SU-DHL-6 (cell line): ENCODE results near the gene SLC1A1.

ENCODE experiments used
- H2AFZ ChIP-seq: fragments of 200-600 bp; sonication (generic); 2 replicates; pipeline ENCODE4 v1.6.1; 2014; ENCODE audit warnings: low read depth, mild to moderate bottlenecking, moderate library complexity, mixed read lengths, antibody characterized with exemption, low read length; ENCODE audit not compliant: severe bottlenecking
- H3F3A ChIP-seq: fragments of 200-600 bp; shearing (Covaris generic); 2 replicates; pipeline ENCODE4 v1.6.0; 2016; ENCODE audit warnings: antibody characterized with exemption, mild to moderate bottlenecking; ENCODE audit not compliant: insufficient read depth
- H3K27ac ChIP-seq: fragments of 200-600 bp; sonication (generic); 2 replicates; pipeline ENCODE4 v1.5.1; 2016; ENCODE audit warnings: low read depth, mild to moderate bottlenecking, low read length, moderate library complexity, mixed read lengths
- H3K27me3 ChIP-seq: fragments of 200-600 bp; sonication (generic), shearing (Covaris generic); 2 replicates; pipeline ENCODE4 v1.6.0; 2014; ENCODE audit warnings: mild to moderate bottlenecking, low read length
- H3K36me3 ChIP-seq: fragments of 200-600 bp; sonication (generic); 2 replicates; pipeline ENCODE4 v1.6.1; 2014; ENCODE audit warnings: mild to moderate bottlenecking, low read length, mixed read lengths
- H3K4me2 ChIP-seq: fragments of 300-600, 200-600 bp; shearing (Covaris generic), sonication (generic); 2 replicates; pipeline ENCODE4 v1.6.0; 2014; ENCODE audit warnings: low read length, low read depth, mild to moderate bottlenecking; ENCODE audit not compliant: poor library complexity, severe bottlenecking
- H3K4me3 ChIP-seq: fragments of 200-600 bp; sonication (generic); 2 replicates; pipeline ENCODE4 v1.5.1; 2014; ENCODE audit warnings: antibody characterized with exemption, low read length, mild to moderate bottlenecking, mixed read lengths; ENCODE audit not compliant: insufficient read depth, poor library complexity, severe bottlenecking
- H3K79me2 ChIP-seq: fragments of 200-600 bp; sonication (generic); 2 replicates; pipeline ENCODE4 v1.6.1; 2014; ENCODE audit warnings: mild to moderate bottlenecking, low read length, moderate library complexity; ENCODE audit not compliant: insufficient read depth
- H3K9ac ChIP-seq: fragments of 200-600 bp; sonication (generic); 2 replicates; pipeline ENCODE4 v1.7.0; 2014; ENCODE audit warnings: mild to moderate bottlenecking, low read length
- H3K9me2 ChIP-seq: fragments of 200-600 bp; sonication (generic); replicated peaks from 2 replicates; pipeline ENCODE4 v1.6.1; 2014; ENCODE audit warnings: low read length; ENCODE audit not compliant: insufficient read depth
- H3K9me3 ChIP-seq: fragments of 200-600 bp; sonication (generic); 2 replicates; pipeline ENCODE4 v1.6.1; 2014; ENCODE audit warnings: low read length, mixed read lengths; ENCODE audit not compliant: insufficient read depth
- H4K20me1 ChIP-seq: fragments of 200-600 bp; sonication (generic); 2 replicates; pipeline ENCODE4 v1.6.1; 2014; ENCODE audit warnings: low read depth, mild to moderate bottlenecking, antibody characterized with exemption, low read length, moderate library complexity, mixed read lengths
- CTCF ChIP-seq: fragments of 200-600 bp; sonication (generic); IDR thresholded peaks from one replicate; pipeline ENCODE4 v1.5.1; 2017; ENCODE audit warnings: antibody characterized with exemption, mild to moderate bottlenecking, low read length, moderate library complexity; ENCODE audit not compliant: insufficient read depth, poor library complexity, severe bottlenecking
- EZH2phosphoT487 ChIP-seq: fragments of 200-600 bp; sonication (generic), shearing (Covaris generic); conservative IDR thresholded peaks from 2 replicates; pipeline ENCODE4 v1.6.1; 2018; ENCODE audit warnings: mild to moderate bottlenecking, antibody characterized with exemption, low read length, moderate library complexity, mixed read lengths

The SLC1A1 gene

GRCh38 chr9:4622016-4622415, 131.7 kb downstream of the SLC1A1 start:
- no peaks in the 10 kb centered on the region for H3K9me2 ChIP-seq
- no peak overlapping the region for H2AFZ ChIP-seq
- no peak overlapping the region for H3K4me3 ChIP-seq
- no peaks in the 10 kb centered on the region for H3K79me2 ChIP-seq
- H3K4me2 ChIP-seq = no peak overlapping the region
- no peaks in the 10 kb centered on the region for H3F3A ChIP-seq
- no peaks in the 10 kb centered on the region for H3K27me3 ChIP-seq
- no peaks in the 10 kb centered on the region for H4K20me1 ChIP-seq
- H3K9ac ChIP-seq = no peak overlapping the region
- H3K9me3 ChIP-seq = no peaks in the 10 kb centered on the region
- H3K27ac ChIP-seq = no peak overlapping the region
- peaks cover 2% of the 10 kb centered on the region; the same call in 1 of the 2 replicates for H3K36me3 ChIP-seq
- TF ChIP-seq CTCF = no peak
- no peak for TF ChIP-seq EZH2phosphoT487

GRCh38 chr9:4630836-4631235, 140.6 kb downstream of the SLC1A1 start:
- TF ChIP-seq CTCF = no peak
- no peak for TF ChIP-seq EZH2phosphoT487
- no peak overlapping the region for H3K9ac ChIP-seq
- no peaks in the 10 kb centered on the region for H3K9me3 ChIP-seq
- no peaks in the 10 kb centered on the region for H3F3A ChIP-seq
- H2AFZ ChIP-seq = no peak overlapping the region
- H3K4me2 ChIP-seq = no peak overlapping the region
- no peak overlapping the region for H3K27ac ChIP-seq
- no peaks in the 10 kb centered on the region for H3K36me3 ChIP-seq
- H3K4me3 ChIP-seq = no peak overlapping the region
- no peaks in the 10 kb centered on the region for H3K79me2 ChIP-seq
- H4K20me1 ChIP-seq = no peaks in the 10 kb centered on the region
- no peaks in the 10 kb centered on the region for H3K27me3 ChIP-seq
- H3K9me2 ChIP-seq = no peaks in the 10 kb centered on the region
